ENCODE measurements around the gene C17orf50. TPM values are rescaled to one million over a fixed set of nuclear protein-coding genes. Genes with fewer than 3 reads are reported as not detected.

Gene C17orf50
- total and polyA plus RNA-seq, 2 of the 13 experiments (the other 11 are each of a cell fraction or from before 2014, with no cell fraction given) = not detected

DNA sequence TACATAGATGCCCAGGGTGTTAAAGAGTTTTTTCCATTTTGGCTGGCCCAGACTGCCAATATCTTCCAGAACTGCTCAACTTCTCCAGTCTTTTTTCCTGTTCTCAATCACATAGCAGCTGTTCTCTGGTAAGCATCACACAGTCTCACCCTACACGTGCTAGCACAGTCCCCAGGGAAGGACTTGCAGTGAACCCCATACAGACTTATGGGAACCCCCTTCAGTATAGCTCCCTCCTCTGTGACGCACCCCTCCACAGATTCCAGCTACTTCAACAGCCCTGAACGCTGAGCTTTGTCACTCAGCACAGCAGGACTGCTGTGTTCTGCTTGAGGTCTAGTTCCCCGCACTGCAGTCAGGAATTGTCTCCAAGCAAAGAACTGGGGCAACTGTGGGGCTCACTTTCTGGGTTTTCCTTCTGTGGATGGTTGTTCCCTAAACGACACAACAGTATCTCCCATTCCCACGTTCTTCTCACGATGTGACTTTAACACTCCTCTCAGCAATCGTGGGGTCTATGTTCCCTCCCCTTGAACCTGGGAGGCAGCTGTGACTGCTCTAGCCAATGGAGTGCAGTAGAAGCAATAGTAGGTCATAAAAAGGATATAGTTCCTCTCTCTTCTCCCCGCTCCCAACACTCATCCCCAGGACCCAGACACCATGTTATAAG lies 31.1 kb downstream of the C17orf50 start:
- POLR2A ChIA-PET = no interaction called here
- ATAC-seq = no peak

More for the DNA sequence above, 31.1 kb downstream of the C17orf50 start:
- H3K4me3 ChIP-seq (replicated peaks in 1 of 3; ENCODE audit: insufficient read depth in 1 of 3, low read depth in 2 of 3, low read length in 3 of 3) = no peak overlapping the region
- H4K20me1 ChIP-seq (ENCODE audit: insufficient read depth, low read length) = no peaks in the 10 kb centered on the region
- FAIRE-seq (no peak), DNase-seq (ENCODE audit: low spot score) (no peak)
- BruUV-seq (replicated peaks) = no TSS peak
- H3K9me3 ChIP-seq (ENCODE audit: low read length) = no peaks in the 10 kb centered on the region
- TF ChIP-seq ZNF550 (CRISPR knock-in tag; IDR thresholded peaks at IDR 0.05; ENCODE audit: borderline replicate concordance) (no peak), ZFP36L1 (CRISPR knock-in tag; IDR thresholded peaks at IDR 0.05) (no peak), ZNF747 (CRISPR knock-in tag; IDR thresholded peaks at IDR 0.05; ENCODE audit: borderline replicate concordance) (no peak), ZNF775 (CRISPR knock-in tag; IDR thresholded peaks at IDR 0.05; ENCODE audit: borderline replicate concordance) (no peak), RFXAP (CRISPR knock-in tag; IDR thresholded peaks at IDR 0.05; ENCODE audit: borderline replicate concordance) (no peak), ZC3H13 (CRISPR knock-in tag; IDR thresholded peaks at IDR 0.05) (no peak), ZNF562 (CRISPR knock-in tag; IDR thresholded peaks at IDR 0.05; ENCODE audit: borderline replicate concordance) (no peak), KDM5A (IDR thresholded peaks at IDR 0.05; ENCODE audit: borderline replicate concordance, low read length) (no peak), ZBTB7A (CRISPR knock-in tag; IDR thresholded peaks at IDR 0.05) (no peak), ZBTB38 (CRISPR knock-in tag; IDR thresholded peaks at IDR 0.05) (no peak), NR1H2 (CRISPR knock-in tag; IDR thresholded peaks at IDR 0.05; ENCODE audit: borderline replicate concordance, low read depth) (no peak), ZNF354B (CRISPR knock-in tag; IDR thresholded peaks at IDR 0.05) (no peak), ERF (CRISPR knock-in tag; IDR thresholded peaks at IDR 0.05) (no peak), ATF1 (CRISPR knock-in tag; IDR thresholded peaks at IDR 0.05) (no peak), NFKB2 (CRISPR knock-in tag; IDR thresholded peaks at IDR 0.05; ENCODE audit: borderline replicate concordance) (no peak), ZNF709 (CRISPR knock-in tag; IDR thresholded peaks at IDR 0.05) (no peak), FOXP1 (IDR thresholded peaks at IDR 0.05) (no peak), FOXP1 (CRISPR knock-in tag; IDR thresholded peaks at IDR 0.05) (no peak)
- TF ChIP-seq, protein P1, sequence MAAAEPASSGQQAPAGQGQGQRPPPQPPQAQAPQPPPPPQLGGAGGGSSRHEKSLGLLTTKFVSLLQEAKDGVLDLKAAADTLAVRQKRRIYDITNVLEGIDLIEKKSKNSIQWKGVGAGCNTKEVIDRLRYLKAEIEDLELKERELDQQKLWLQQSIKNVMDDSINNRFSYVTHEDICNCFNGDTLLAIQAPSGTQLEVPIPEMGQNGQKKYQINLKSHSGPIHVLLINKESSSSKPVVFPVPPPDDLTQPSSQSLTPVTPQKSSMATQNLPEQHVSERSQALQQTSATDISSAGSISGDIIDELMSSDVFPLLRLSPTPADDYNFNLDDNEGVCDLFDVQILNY (CRISPR knock-in tag; conservative IDR thresholded peaks at IDR 0.05) = no peak
- in situ Hi-C loops (cut with HindIII; ENCODE audit: extremely low pct_ligation_motif_present, low pct_unique_long_range_greater_than_20kb) = no loop called here
- H3K4me2 ChIP-seq (ENCODE audit: low read depth, low read length) = no peak overlapping the region
- intact Hi-C loops (cut with micrococcal nuclease; ENCODE audit: unreplicated experiment) = no loop called here
- no peak overlapping the region for H2AFZ ChIP-seq (ENCODE audit: low read length)
- WGBS (ENCODE audit: low lambda C conversion rate) = 11% methylated on average over 9 of the region's 9 CpGs
- no peak overlapping the region for H3K9ac ChIP-seq (ENCODE audit: insufficient read depth, low read depth, low read length)
- H3K36me3 ChIP-seq (replicated peaks in 1 of 2; ENCODE audit: control insufficient read depth in 1 of 2, insufficient read depth in 2 of 2, low read length in 2 of 2) = no peaks in the 10 kb centered on the region
- peaks cover 13 to 72% of the 10 kb centered on the region in 2 experiments; a peak in 4 of 5 replicates for H3K27me3 ChIP-seq (ENCODE audit: control insufficient read depth in 1 of 2, insufficient read depth in 2 of 2, low read length in 2 of 2)
- H3K27ac ChIP-seq (ENCODE audit: extremely low read length, insufficient read depth, low read length) = no peak overlapping the region
- CTCF ChIA-PET (ENCODE audit: low intra/inter-chr PET ratio, low total read pairs) = no interaction called here
- no peaks in the 10 kb centered on the region for H3K79me2 ChIP-seq (ENCODE audit: insufficient read depth, low read length)
- H3K4me1 ChIP-seq (ENCODE audit: insufficient read depth, low read length) = peaks cover 6% of the 10 kb centered on the region; the same call in 1 of the 2 replicates
